SU-DHL-6 (cell line): ENCODE measurements around the gene MEF2C.

Experiments
- H2AFZ ChIP-seq: fragments of 200-600 bp; sonication (generic); 2 replicates; pipeline ENCODE4 v1.6.1; 2014; ENCODE audit warnings: low read depth, mild to moderate bottlenecking, moderate library complexity, mixed read lengths, antibody characterized with exemption, low read length; ENCODE audit not compliant: severe bottlenecking
- H3F3A ChIP-seq: fragments of 200-600 bp; shearing (Covaris generic); 2 replicates; pipeline ENCODE4 v1.6.0; 2016; ENCODE audit warnings: antibody characterized with exemption, mild to moderate bottlenecking; ENCODE audit not compliant: insufficient read depth
- H3K27ac ChIP-seq: fragments of 200-600 bp; sonication (generic); 2 replicates; pipeline ENCODE4 v1.5.1; 2016; ENCODE audit warnings: low read depth, mild to moderate bottlenecking, low read length, moderate library complexity, mixed read lengths
- H3K27me3 ChIP-seq: fragments of 200-600 bp; sonication (generic), shearing (Covaris generic); 2 replicates; pipeline ENCODE4 v1.6.0; 2014; ENCODE audit warnings: mild to moderate bottlenecking, low read length
- H3K36me3 ChIP-seq: fragments of 200-600 bp; sonication (generic); 2 replicates; pipeline ENCODE4 v1.6.1; 2014; ENCODE audit warnings: mild to moderate bottlenecking, low read length, mixed read lengths
- H3K4me2 ChIP-seq: fragments of 300-600, 200-600 bp; shearing (Covaris generic), sonication (generic); 2 replicates; pipeline ENCODE4 v1.6.0; 2014; ENCODE audit warnings: low read length, low read depth, mild to moderate bottlenecking; ENCODE audit not compliant: poor library complexity, severe bottlenecking
- H3K4me3 ChIP-seq: fragments of 200-600 bp; sonication (generic); 2 replicates; pipeline ENCODE4 v1.5.1; 2014; ENCODE audit warnings: antibody characterized with exemption, low read length, mild to moderate bottlenecking, mixed read lengths; ENCODE audit not compliant: insufficient read depth, poor library complexity, severe bottlenecking
- H3K79me2 ChIP-seq: fragments of 200-600 bp; sonication (generic); 2 replicates; pipeline ENCODE4 v1.6.1; 2014; ENCODE audit warnings: mild to moderate bottlenecking, low read length, moderate library complexity; ENCODE audit not compliant: insufficient read depth
- H3K9ac ChIP-seq: fragments of 200-600 bp; sonication (generic); 2 replicates; pipeline ENCODE4 v1.7.0; 2014; ENCODE audit warnings: mild to moderate bottlenecking, low read length
- H3K9me2 ChIP-seq: fragments of 200-600 bp; sonication (generic); replicated peaks from 2 replicates; pipeline ENCODE4 v1.6.1; 2014; ENCODE audit warnings: low read length; ENCODE audit not compliant: insufficient read depth
- H3K9me3 ChIP-seq: fragments of 200-600 bp; sonication (generic); 2 replicates; pipeline ENCODE4 v1.6.1; 2014; ENCODE audit warnings: low read length, mixed read lengths; ENCODE audit not compliant: insufficient read depth
- H4K20me1 ChIP-seq: fragments of 200-600 bp; sonication (generic); 2 replicates; pipeline ENCODE4 v1.6.1; 2014; ENCODE audit warnings: low read depth, mild to moderate bottlenecking, antibody characterized with exemption, low read length, moderate library complexity, mixed read lengths
- CTCF ChIP-seq: fragments of 200-600 bp; sonication (generic); IDR thresholded peaks from one replicate; pipeline ENCODE4 v1.5.1; 2017; ENCODE audit warnings: antibody characterized with exemption, mild to moderate bottlenecking, low read length, moderate library complexity; ENCODE audit not compliant: insufficient read depth, poor library complexity, severe bottlenecking
- EZH2phosphoT487 ChIP-seq: fragments of 200-600 bp; sonication (generic), shearing (Covaris generic); conservative IDR thresholded peaks from 2 replicates; pipeline ENCODE4 v1.6.1; 2018; ENCODE audit warnings: mild to moderate bottlenecking, antibody characterized with exemption, low read length, moderate library complexity, mixed read lengths

The MEF2C gene

GRCh38 chr5:88683506-88684135 lies 199.4 kb downstream of the MEF2C start:
- Histone ChIP-seq H4K20me1 (peaks cover 11% of the 10 kb centered on the region; the same call in 1 of the 2 replicates), H3K9me3 (no peaks in the 10 kb centered on the region), H3K27ac (no peak overlapping the region), H3K36me3 (no peaks in the 10 kb centered on the region), H3F3A (0 out of 2 replicates have a peak, but pooled peaks cover 3% of the 10 kb centered on the region), H3K4me2 (no peak overlapping the region), H3K4me3 (no peak overlapping the region), H3K9ac (no peak overlapping the region), H2AFZ (no peak overlapping the region), H3K79me2 (peaks cover 8% of the 10 kb centered on the region; the same call in 1 of the 2 replicates), H3K27me3 (no peaks in the 10 kb centered on the region), H3K9me2 (no peaks in the 10 kb centered on the region)
- TF ChIP-seq EZH2phosphoT487 (no peak), CTCF (no peak)

- Histone ChIP-seq H2AFZ (no peak overlapping the region), H3K27ac (no peak overlapping the region), H3F3A (0 out of 2 replicates have a peak, but pooled peaks cover 3% of the 10 kb centered on the region), H3K4me2 (no peak overlapping the region), H3K9me2 (no peaks in the 10 kb centered on the region), H3K4me3 (no peak overlapping the region), H4K20me1 (peaks cover 11% of the 10 kb centered on the region; the same call in 1 of the 2 replicates), H3K27me3 (no peaks in the 10 kb centered on the region), H3K79me2 (peaks cover 8% of the 10 kb centered on the region; the same call in 1 of the 2 replicates), H3K9ac (no peak overlapping the region), H3K9me3 (no peaks in the 10 kb centered on the region), H3K36me3 (no peaks in the 10 kb centered on the region)
- TF ChIP-seq EZH2phosphoT487: no peak
- TF ChIP-seq CTCF: no peak
These were observed 200.1 kb downstream of the MEF2C start for GRCh38 chr5:88682881-88683361.

GRCh38 chr5:88682131-88682530 lies 200.9 kb downstream of the MEF2C start:
- no peaks in the 10 kb centered on the region for H3K9me3 ChIP-seq
- no peaks in the 10 kb centered on the region for H3K9me2 ChIP-seq
- no peaks in the 10 kb centered on the region for H3K36me3 ChIP-seq
- no peak overlapping the region for H3K4me3 ChIP-seq
- H3K4me2 ChIP-seq: no peak overlapping the region
- H3K9ac ChIP-seq: no peak overlapping the region
- no peaks in the 10 kb centered on the region for H3K27me3 ChIP-seq
- no peak overlapping the region for H2AFZ ChIP-seq
- H4K20me1 ChIP-seq: peaks cover 11% of the 10 kb centered on the region; the same call in 1 of the 2 replicates
- no peak overlapping the region for H3K27ac ChIP-seq
- 0 out of 2 replicates have a peak, but pooled peaks cover 3% of the 10 kb centered on the region for H3F3A ChIP-seq
- TF ChIP-seq CTCF (no peak), EZH2phosphoT487 (no peak)
- H3K79me2 ChIP-seq: peaks cover 8% of the 10 kb centered on the region; the same call in 1 of the 2 replicates
